ENCODE data around the gene CLRN3. TPM values are rescaled to one million over a fixed set of nuclear protein-coding genes. Genes with fewer than 3 reads are reported as not detected.
A peak's percentile ranks its signal among the peaks of the same experiment; 100 is the strongest.

CLRN3 gene
- total and polyA plus RNA-seq, 12 donors: 0.29 to 0.61 (median 0.39) TPM; not detected in 9

DNA sequence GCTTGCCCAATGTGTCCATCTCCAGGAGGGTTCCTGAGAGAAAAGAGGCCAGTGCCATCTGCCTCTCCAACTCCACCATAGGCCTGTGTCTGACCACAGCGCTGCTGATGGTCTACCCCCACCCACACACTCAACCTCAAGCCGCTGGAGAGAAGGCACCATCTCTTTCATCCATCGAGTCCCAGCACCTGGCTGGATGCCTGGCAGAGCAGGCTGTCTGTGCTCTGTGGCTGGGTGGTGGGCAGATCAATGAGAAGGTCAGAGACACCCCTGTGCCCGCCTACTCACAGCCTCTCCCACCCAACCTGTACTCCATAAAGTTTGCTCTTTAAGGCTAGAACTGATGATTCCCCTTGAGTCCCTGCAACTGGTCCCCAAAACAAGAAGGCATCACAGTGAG, 58.0 kb downstream of the CLRN3 start:
- Histone ChIP-seq H3K27me3 (peaks cover 6% of the 10 kb centered on the region), H3K27ac (no peak overlapping the region), H3K9me3 (replicated peaks in 1 of 3) (no peaks in the 10 kb centered on the region), H3K36me3 (replicated peaks in 1 of 2) (no peaks in the 10 kb centered on the region), H3K4me3 (no peak overlapping the region), H3K4me1 (replicated peaks in 1 of 2) (no peaks in the 10 kb centered on the region)
- intact Hi-C loops (cut with DNase I): no loop called here
- TF ChIP-seq, protein P1, sequence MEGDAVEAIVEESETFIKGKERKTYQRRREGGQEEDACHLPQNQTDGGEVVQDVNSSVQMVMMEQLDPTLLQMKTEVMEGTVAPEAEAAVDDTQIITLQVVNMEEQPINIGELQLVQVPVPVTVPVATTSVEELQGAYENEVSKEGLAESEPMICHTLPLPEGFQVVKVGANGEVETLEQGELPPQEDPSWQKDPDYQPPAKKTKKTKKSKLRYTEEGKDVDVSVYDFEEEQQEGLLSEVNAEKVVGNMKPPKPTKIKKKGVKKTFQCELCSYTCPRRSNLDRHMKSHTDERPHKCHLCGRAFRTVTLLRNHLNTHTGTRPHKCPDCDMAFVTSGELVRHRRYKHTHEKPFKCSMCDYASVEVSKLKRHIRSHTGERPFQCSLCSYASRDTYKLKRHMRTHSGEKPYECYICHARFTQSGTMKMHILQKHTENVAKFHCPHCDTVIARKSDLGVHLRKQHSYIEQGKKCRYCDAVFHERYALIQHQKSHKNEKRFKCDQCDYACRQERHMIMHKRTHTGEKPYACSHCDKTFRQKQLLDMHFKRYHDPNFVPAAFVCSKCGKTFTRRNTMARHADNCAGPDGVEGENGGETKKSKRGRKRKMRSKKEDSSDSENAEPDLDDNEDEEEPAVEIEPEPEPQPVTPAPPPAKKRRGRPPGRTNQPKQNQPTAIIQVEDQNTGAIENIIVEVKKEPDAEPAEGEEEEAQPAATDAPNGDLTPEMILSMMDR (IDR thresholded peaks at IDR 0.05): no peak
- no peak for TF ChIP-seq POLR2A (IDR thresholded peaks at IDR 0.05)
- no peak for DNase-seq
- 67 to 84% (median 76%) methylated on average over 3 to 4 of the region's 4 CpGs for whole genome bisulfite sequencing, 4 donors

DNA sequence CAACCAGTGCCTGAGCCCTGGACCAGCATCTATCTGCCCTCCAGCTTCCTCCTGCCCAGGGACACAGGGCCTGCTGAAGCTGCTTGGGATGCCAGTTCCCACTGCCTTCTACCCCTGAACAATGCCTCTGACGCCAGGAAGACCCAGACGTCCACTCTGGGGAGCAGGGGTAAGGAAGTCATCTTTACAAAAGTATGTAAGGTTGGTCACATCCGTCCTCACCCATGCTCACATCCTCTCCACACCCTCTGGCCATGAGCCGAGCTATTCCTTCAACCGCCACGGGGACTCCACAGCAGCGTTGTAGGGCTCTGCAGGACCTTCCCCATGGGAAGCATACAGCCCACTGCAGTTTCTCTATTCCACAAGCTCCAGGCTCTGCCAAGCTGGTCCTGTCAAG, 58.5 kb downstream of the CLRN3 start:
- Histone ChIP-seq H3K9me3 (replicated peaks in 1 of 3) (no peaks in the 10 kb centered on the region), H3K27me3 (peaks cover 6% of the 10 kb centered on the region), H3K4me1 (replicated peaks in 1 of 2) (no peaks in the 10 kb centered on the region), H3K27ac (no peak overlapping the region), H3K4me3 (no peak overlapping the region), H3K36me3 (replicated peaks in 1 of 2) (no peaks in the 10 kb centered on the region)
- DNase-seq: peak in 1 of 7 donors; percentile 16
- no peak for TF ChIP-seq POLR2A (IDR thresholded peaks at IDR 0.05)
- TF ChIP-seq, protein P1 (IDR thresholded peaks at IDR 0.05): no peak
- 73 to 81% (median 74%) methylated on average over 7 of the region's 7 CpGs for WGBS, 4 donors
- intact Hi-C loops (cut with DNase I): no loop called here

DNA sequence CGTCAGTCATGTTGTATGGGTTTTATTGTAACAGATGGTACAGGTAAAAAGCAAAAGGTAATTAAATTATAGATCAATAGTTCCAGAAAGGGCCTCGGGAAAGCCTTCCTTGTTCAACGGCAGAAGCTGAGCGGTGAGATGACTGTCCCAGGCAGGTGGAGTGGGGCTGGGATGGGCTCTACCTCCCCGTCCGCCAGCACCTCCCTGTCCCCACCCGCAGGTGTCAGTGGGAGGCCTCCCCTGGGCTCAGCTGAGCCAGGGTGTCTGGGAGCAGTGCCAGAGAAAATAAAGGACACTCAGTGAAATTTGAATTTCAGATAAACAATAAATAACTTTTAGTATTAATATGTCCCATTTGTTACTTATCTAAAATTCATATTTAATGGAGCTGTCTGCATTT, 58.9 kb downstream of the CLRN3 start:
- WGBS, 4 donors: 73 to 82% (median 75%) methylated on average over 7 of the region's 7 CpGs
- intact Hi-C loops (cut with DNase I): no loop called here
- Histone ChIP-seq H3K36me3 (replicated peaks in 1 of 2) (no peaks in the 10 kb centered on the region), H3K27ac (no peak overlapping the region), H3K4me1 (replicated peaks in 1 of 2) (no peaks in the 10 kb centered on the region), H3K9me3 (replicated peaks in 1 of 3) (no peaks in the 10 kb centered on the region), H3K27me3 (peaks cover 6% of the 10 kb centered on the region), H3K4me3 (no peak overlapping the region)
- TF ChIP-seq, protein P1 (IDR thresholded peaks at IDR 0.05): no peak
- TF ChIP-seq POLR2A (IDR thresholded peaks at IDR 0.05): no peak
- DNase-seq: no peak

DNA sequence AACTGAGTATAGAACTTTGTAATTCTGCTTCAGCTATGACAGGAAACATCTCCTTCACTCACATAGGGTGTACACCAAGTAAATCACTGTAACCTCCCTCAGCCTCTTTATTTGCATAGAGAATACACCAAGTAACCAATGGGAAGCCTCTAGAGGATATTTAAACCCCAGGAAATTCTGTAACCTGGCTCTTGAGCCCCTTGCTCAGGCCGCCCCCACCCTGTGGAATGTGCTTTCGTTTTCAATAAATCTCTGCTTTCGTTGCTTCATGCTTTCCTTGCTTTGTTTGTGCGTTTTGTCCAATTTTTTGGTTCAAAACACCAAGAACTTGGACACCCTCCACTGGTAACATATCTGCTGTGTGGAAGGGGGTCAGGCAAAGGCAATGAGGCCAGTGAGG, 60.2 kb downstream of the CLRN3 start:
- no peak for TF ChIP-seq POLR2A (IDR thresholded peaks at IDR 0.05)
- TF ChIP-seq, protein P1 (IDR thresholded peaks at IDR 0.05): no peak
- DNase-seq: no peak
- WGBS, 4 donors: 52 to 72% (median 63%) methylated on average over 4 of the region's 4 CpGs
- no peaks in the 10 kb centered on the region for H3K36me3 ChIP-seq (replicated peaks in 1 of 2)
- H3K9me3 ChIP-seq (replicated peaks in 1 of 3): no peaks in the 10 kb centered on the region
- H3K27me3 ChIP-seq: peaks cover 6% of the 10 kb centered on the region
- no peak overlapping the region for H3K4me3 ChIP-seq
- intact Hi-C loops (cut with DNase I): no loop called here
- no peak overlapping the region for H3K27ac ChIP-seq
- no peaks in the 10 kb centered on the region for H3K4me1 ChIP-seq (replicated peaks in 1 of 2)
